ENCODE data around the gene ABCA13.

ABCA13 gene

GRCh38 chr7:48627164-48627563 is 455.9 kb downstream of the ABCA13 start:
- DNase-seq = no peak

- no peak for DNase-seq
These were observed 457.6 kb downstream of the ABCA13 start for GRCh38 chr7:48628793-48629349.

GRCh38 chr7:48634116-48634632 is 462.9 kb downstream of the ABCA13 start:
- DNase-seq = no peak

GRCh38 chr7:48635796-48636195 is 464.5 kb downstream of the ABCA13 start:
- no peak for DNase-seq

GRCh38 chr7:48636391-48637015 is 465.2 kb downstream of the ABCA13 start:
- DNase-seq = no peak

- DNase-seq = no peak
These were observed 466.1 kb downstream of the ABCA13 start for GRCh38 chr7:48637382-48637781.

- no peak for DNase-seq
These were observed 466.8 kb downstream of the ABCA13 start for GRCh38 chr7:48638041-48638440.

- DNase-seq = no peak
These were observed 472.3 kb downstream of the ABCA13 start for GRCh38 chr7:48643431-48644013.

GRCh38 chr7:48658138-48658537 is 486.9 kb downstream of the ABCA13 start:
- DNase-seq = no peak

GRCh38 chr7:48660306-48660870 is 489.1 kb downstream of the ABCA13 start:
- DNase-seq = no peak

- no peak for DNase-seq
These were observed 493.0 kb downstream of the ABCA13 start for GRCh38 chr7:48664241-48664640.

- DNase-seq = no peak
These were observed 494.3 kb downstream of the ABCA13 start for GRCh38 chr7:48665353-48666135.

GRCh38 chr7:48667407-48667806 is 496.1 kb downstream of the ABCA13 start:
- DNase-seq = no peak

GRCh38 chr7:48671656-48672055 is 500.4 kb downstream of the ABCA13 start:
- DNase-seq = no peak

GRCh38 chr7:48681006-48681405 is 509.7 kb downstream of the ABCA13 start:
- no peak for DNase-seq

GRCh38 chr7:48691788-48692187 is 520.5 kb downstream of the ABCA13 start:
- DNase-seq = no peak

All from nucleus accumbens (tissue), 56 donors.